ENCODE data around the gene LRBA. TPM values are rescaled to one million over a fixed set of nuclear protein-coding genes. Genes with fewer than 3 reads are reported as not detected.
A peak's percentile ranks its signal among the peaks of the same experiment; 100 is the strongest.

Gene LRBA
- total RNA-seq, 3 donors from 2014 or later = 52.0 to 68.5 (median 63.6) TPM

GRCh38 chr4:150822407-150822806, 192.7 kb downstream of the LRBA start:
- no peaks in the 10 kb centered on the region for H3K9me3 Mint-ChIP-seq
- no peak for DNase-seq
- H3K36me3 Mint-ChIP-seq (ENCODE audit: insufficient read depth) = peaks cover 39% of the 10 kb centered on the region
- ATAC-seq = no peak
- H3K27me3 Mint-ChIP-seq (ENCODE audit: low read depth) = no peaks in the 10 kb centered on the region
- H3K4me1 Mint-ChIP-seq (ENCODE audit: low read depth) = peaks cover 23% of the 10 kb centered on the region
- H3K4me3 Mint-ChIP-seq = no peak overlapping the region

DNA sequence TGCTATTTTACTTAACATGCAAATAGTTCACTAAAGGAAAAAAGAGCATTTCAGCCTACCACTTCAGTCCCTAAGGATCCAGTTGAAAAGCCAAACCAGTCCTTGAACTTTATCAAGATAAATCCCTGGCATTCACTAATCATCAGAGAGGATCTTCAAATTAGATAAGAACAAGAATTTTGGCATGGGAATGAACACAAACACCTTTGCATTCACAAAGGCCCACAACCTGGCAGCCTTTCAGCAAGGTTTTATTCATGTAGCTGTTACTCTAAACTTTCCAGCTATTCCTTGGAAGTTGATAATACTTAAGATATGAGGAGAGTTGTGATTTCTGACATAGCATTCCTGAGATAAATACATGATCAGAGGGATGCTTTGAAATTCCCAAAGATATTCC, 193.4 kb downstream of the LRBA start:
- peaks cover 35% of the 10 kb centered on the region for H3K36me3 Mint-ChIP-seq (ENCODE audit: insufficient read depth)
- no peak for ATAC-seq

DNA sequence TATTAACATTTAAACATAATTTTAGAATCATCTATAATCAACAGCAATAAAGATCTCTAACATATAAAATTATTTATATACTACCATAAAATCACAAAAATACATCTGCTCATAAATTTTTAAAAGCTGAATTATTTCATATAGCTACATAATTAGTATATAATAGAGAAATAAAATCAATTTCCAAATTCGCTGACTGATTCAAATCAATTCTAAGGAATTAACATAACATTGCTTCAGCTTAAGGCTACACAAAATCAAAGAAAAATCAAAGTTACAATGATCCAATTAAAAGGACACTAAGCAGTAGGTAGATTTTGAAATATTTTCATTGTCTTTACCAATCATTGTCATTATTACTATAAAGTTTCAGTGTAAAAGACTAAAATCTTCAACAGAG, 194.7 kb downstream of the LRBA start:
- no peaks in the 10 kb centered on the region for H3K9me3 Mint-ChIP-seq
- ATAC-seq (no peak), DNase-seq (no peak)
- peaks cover 29% of the 10 kb centered on the region for H3K36me3 Mint-ChIP-seq (ENCODE audit: insufficient read depth)
- no peaks in the 10 kb centered on the region for H3K27me3 Mint-ChIP-seq (ENCODE audit: low read depth)
- H3K4me3 Mint-ChIP-seq = no peak overlapping the region
- H3K4me1 Mint-ChIP-seq (ENCODE audit: low read depth) = peaks cover 6% of the 10 kb centered on the region

More for the DNA sequence above, 193.4 kb downstream of the LRBA start:
- Mint-ChIP-seq H3K4me3 (no peak overlapping the region), H3K9me3 (no peaks in the 10 kb centered on the region), H3K4me1 (ENCODE audit: low read depth) (peaks cover 16% of the 10 kb centered on the region), H3K27me3 (ENCODE audit: low read depth) (no peaks in the 10 kb centered on the region)
- no peak for DNase-seq

DNA sequence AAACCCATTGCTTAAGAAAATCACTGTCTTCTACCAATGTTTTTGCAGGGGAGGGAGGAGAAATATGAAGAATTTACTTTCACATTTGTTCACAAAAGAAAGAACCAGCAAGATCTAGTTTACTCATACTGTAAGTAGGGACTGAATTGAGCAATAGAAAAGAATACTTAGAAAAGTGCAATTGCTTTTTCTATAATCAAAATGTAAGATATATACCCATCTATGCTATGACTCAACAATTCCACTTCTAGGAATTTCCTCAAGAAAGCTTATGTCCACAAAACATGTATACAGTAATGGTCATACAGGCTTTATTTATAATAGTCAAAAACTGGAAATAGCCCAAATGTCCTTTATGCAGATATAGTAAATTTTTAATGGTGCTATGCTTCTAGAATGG, 196.4 kb downstream of the LRBA start:
- no peak overlapping the region for H3K4me3 Mint-ChIP-seq
- no peaks in the 10 kb centered on the region for H3K27me3 Mint-ChIP-seq (ENCODE audit: low read depth)
- peaks cover 28% of the 10 kb centered on the region for H3K36me3 Mint-ChIP-seq (ENCODE audit: insufficient read depth)
- H3K9me3 Mint-ChIP-seq = no peaks in the 10 kb centered on the region
- DNase-seq = no peak
- H3K4me1 Mint-ChIP-seq (ENCODE audit: low read depth) = peaks cover 6% of the 10 kb centered on the region
- ATAC-seq = peak in 1 of 2 donors; percentile 67

GRCh38 chr4:150817804-150818528, 197.1 kb downstream of the LRBA start:
- DNase-seq (no peak), ATAC-seq (no peak)
- Mint-ChIP-seq H3K27me3 (ENCODE audit: low read depth) (no peaks in the 10 kb centered on the region), H3K4me1 (ENCODE audit: low read depth) (peaks cover 5% of the 10 kb centered on the region), H3K4me3 (no peak overlapping the region), H3K36me3 (ENCODE audit: insufficient read depth) (peaks cover 24% of the 10 kb centered on the region), H3K9me3 (no peaks in the 10 kb centered on the region)

DNA sequence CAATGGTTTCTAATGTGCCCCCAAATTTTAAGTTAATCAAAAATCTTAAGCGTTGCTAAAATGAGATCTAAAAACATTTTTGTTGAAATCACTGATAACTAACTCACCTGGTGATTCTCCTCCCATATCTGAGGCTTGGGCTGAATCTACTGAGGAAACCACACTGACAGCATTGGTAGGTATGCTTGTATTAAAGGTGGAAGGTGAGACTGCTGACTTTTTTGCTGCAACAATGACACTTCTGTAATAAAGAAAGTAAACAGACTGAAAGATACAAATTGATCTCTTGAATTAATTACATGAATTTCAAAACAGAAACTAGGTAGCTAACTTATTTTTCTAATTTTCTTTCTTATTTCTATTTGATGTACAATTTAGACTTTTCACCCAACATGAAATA, 198.1 kb downstream of the LRBA start:
- Mint-ChIP-seq H3K4me1 (ENCODE audit: low read depth) (peaks cover 5% of the 10 kb centered on the region), H3K36me3 (ENCODE audit: insufficient read depth) (peaks cover 30% of the 10 kb centered on the region), H3K27me3 (ENCODE audit: low read depth) (no peaks in the 10 kb centered on the region), H3K4me3 (no peak overlapping the region), H3K9me3 (no peaks in the 10 kb centered on the region)
- DNase-seq = no peak
- no peak for ATAC-seq

- Mint-ChIP-seq H3K4me1 (ENCODE audit: low read depth) (peaks cover 5% of the 10 kb centered on the region), H3K9me3 (no peaks in the 10 kb centered on the region), H3K36me3 (ENCODE audit: insufficient read depth) (peaks cover 33% of the 10 kb centered on the region), H3K4me3 (no peak overlapping the region), H3K27me3 (ENCODE audit: low read depth) (no peaks in the 10 kb centered on the region)
- ATAC-seq = no peak
- no peak for DNase-seq
These were observed 198.6 kb downstream of the LRBA start for GRCh38 chr4:150816491-150816890.

DNA sequence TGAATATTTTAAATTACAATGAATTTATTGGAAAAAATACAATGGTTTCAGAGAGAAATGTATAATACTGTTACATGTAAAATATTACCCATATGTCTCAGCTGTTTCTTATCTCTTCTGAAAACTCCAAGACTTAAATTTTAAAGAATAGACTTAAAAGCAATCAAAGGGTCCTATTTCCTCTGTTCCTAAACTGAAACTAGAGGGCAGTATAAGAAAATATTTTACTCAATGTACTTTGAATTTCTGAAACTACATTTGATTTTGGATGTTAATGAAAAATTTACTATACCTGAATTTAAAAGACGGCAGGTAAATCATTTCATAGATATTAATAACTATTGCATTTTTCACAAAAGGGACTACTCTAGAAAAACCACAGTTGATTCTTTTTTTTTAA, 200.2 kb downstream of the LRBA start:
- no peaks in the 10 kb centered on the region for H3K27me3 Mint-ChIP-seq (ENCODE audit: low read depth)
- H3K9me3 Mint-ChIP-seq = no peaks in the 10 kb centered on the region
- peaks cover 39% of the 10 kb centered on the region for H3K36me3 Mint-ChIP-seq (ENCODE audit: insufficient read depth)
- ATAC-seq = no peak
- no peak for DNase-seq
- H3K4me1 Mint-ChIP-seq (ENCODE audit: low read depth) = peaks cover 5% of the 10 kb centered on the region
- H3K4me3 Mint-ChIP-seq = no peak overlapping the region

- ATAC-seq (no peak), DNase-seq (no peak)
- Mint-ChIP-seq H3K4me3 (no peak overlapping the region), H3K27me3 (ENCODE audit: low read depth) (no peaks in the 10 kb centered on the region), H3K36me3 (ENCODE audit: insufficient read depth) (peaks cover 36% of the 10 kb centered on the region), H3K4me1 (ENCODE audit: low read depth) (no peaks in the 10 kb centered on the region), H3K9me3 (no peaks in the 10 kb centered on the region)
These were observed 209.7 kb downstream of the LRBA start for GRCh38 chr4:150805183-150806025.

DNA sequence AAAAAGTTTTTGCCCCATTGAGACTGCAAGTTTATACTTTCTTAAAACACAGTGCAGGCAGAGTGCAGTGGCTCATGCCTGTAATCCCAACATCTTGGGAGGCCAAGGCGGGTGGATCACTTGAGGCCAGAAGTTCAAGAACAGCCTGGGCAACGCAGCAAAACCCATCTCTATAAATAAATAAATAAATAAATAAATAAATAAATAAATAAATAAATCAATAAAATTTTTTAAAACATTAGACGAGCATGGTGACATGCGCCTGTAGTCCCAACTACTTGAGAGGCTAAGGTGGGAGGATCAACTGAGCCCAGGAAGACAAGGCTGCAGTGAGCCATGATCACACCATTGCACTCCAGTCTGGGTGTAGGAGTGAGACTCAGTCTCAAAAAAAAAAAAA, 213.3 kb downstream of the LRBA start:
- DNase-seq (no peak), ATAC-seq (no peak)
- H3K9me3 Mint-ChIP-seq = no peaks in the 10 kb centered on the region
- H3K4me3 Mint-ChIP-seq = no peak overlapping the region
- peaks cover 37% of the 10 kb centered on the region for H3K36me3 Mint-ChIP-seq (ENCODE audit: insufficient read depth)
- no peaks in the 10 kb centered on the region for H3K27me3 Mint-ChIP-seq (ENCODE audit: low read depth)
- H3K4me1 Mint-ChIP-seq (ENCODE audit: low read depth) = no peaks in the 10 kb centered on the region

GRCh38 chr4:150799207-150799606, 215.9 kb downstream of the LRBA start:
- Mint-ChIP-seq H3K9me3 (no peaks in the 10 kb centered on the region), H3K4me3 (no peak overlapping the region), H3K4me1 (ENCODE audit: low read depth) (no peaks in the 10 kb centered on the region), H3K27me3 (ENCODE audit: low read depth) (no peaks in the 10 kb centered on the region), H3K36me3 (ENCODE audit: insufficient read depth) (peaks cover 26% of the 10 kb centered on the region)
- DNase-seq (no peak), ATAC-seq (no peak)

DNA sequence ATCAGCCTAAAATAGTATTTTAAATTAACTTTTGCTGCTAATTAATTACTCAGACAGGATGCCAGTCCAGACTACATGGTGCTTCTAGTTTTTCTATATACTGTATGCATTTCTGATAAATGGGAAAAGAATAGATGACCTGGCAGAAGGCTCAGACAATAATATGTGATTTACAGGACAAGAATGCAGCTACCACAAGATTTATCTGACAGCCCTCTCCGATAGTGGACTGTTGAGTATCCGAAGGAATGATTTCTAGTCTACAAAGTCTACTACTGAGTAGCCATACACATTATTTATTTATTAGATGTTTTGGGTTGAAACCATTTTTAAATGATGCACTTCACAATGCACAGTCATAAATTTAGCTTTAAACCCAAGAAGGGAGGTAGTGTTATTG, 220.4 kb downstream of the LRBA start:
- Mint-ChIP-seq H3K36me3 (ENCODE audit: insufficient read depth) (peaks cover 24% of the 10 kb centered on the region), H3K4me3 (no peak overlapping the region), H3K27me3 (ENCODE audit: low read depth) (no peaks in the 10 kb centered on the region), H3K9me3 (no peaks in the 10 kb centered on the region), H3K4me1 (ENCODE audit: low read depth) (no peaks in the 10 kb centered on the region)
- DNase-seq (no peak), ATAC-seq (no peak)

GRCh38 chr4:150789864-150790263, 225.2 kb downstream of the LRBA start:
- no peaks in the 10 kb centered on the region for H3K4me1 Mint-ChIP-seq (ENCODE audit: low read depth)
- H3K4me3 Mint-ChIP-seq = no peak overlapping the region
- no peaks in the 10 kb centered on the region for H3K27me3 Mint-ChIP-seq (ENCODE audit: low read depth)
- DNase-seq (no peak), ATAC-seq (no peak)
- peaks cover 12% of the 10 kb centered on the region for H3K36me3 Mint-ChIP-seq (ENCODE audit: insufficient read depth)
- no peaks in the 10 kb centered on the region for H3K9me3 Mint-ChIP-seq

DNA sequence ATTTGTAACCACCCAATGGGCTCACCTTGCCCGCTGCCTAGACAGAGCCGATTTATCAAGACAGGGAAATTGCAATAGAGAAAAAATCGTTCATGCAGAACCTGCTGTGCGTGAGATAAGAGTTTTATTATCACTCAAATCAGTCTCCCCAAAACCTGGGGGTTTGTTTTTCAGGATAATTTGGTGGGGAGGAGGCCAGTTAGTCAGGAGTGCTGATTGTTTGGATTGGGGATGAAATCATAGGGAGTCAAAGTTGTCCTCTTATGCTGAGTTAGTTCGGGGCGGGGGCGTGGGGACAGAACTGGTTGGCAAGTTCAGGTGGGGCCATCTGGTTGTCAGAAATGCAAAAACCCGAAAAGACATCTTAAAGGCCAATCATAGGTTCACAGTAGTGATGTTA, 230.1 kb downstream of the LRBA start:
- Mint-ChIP-seq H3K4me1 (ENCODE audit: low read depth) (no peaks in the 10 kb centered on the region), H3K36me3 (ENCODE audit: insufficient read depth) (peaks cover 13% of the 10 kb centered on the region), H3K4me3 (no peak overlapping the region), H3K27me3 (ENCODE audit: low read depth) (no peaks in the 10 kb centered on the region), H3K9me3 (no peaks in the 10 kb centered on the region)
- ATAC-seq = no peak
- no peak for DNase-seq

DNA sequence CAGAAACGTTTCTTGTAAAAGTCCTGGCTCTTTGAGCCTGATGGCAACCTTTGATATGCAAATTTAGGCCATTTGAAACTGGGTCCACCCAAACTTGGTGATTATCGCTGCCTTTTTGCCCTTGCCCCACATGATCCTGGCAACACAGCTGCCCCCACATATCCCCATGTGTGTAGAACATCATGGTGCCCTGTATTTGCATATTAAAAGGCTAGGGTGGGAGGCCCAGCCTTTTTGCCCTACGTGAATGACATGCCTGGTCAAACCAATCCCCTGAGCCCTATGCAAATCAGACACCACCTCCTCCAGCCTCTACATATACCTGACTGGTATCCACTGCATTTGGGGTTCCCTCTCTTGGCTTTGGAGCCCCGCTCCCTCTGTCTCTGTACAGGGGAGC, 230.8 kb downstream of the LRBA start:
- Mint-ChIP-seq H3K4me3 (no peak overlapping the region), H3K36me3 (ENCODE audit: insufficient read depth) (peaks cover 13% of the 10 kb centered on the region), H3K4me1 (ENCODE audit: low read depth) (no peaks in the 10 kb centered on the region), H3K27me3 (ENCODE audit: low read depth) (no peaks in the 10 kb centered on the region), H3K9me3 (no peaks in the 10 kb centered on the region)
- no peak for DNase-seq
- ATAC-seq = no peak

Data from activated T-cell treated with anti-CD3 and anti-CD28 coated beads, Interleukin-2, amount 50 U/mL, for 4 hours (primary cell).